Measurements from ENCODE around the gene PML.

GRCh38 chr15:74032606-74033561, 38.4 kb downstream of the PML start:
- TF ChIP-seq DPF2 (IDR thresholded peaks at IDR 0.05) (no peak), MTF1 (CRISPR knock-in tag; IDR thresholded peaks at IDR 0.05; ENCODE audit: borderline replicate concordance) (no peak), LEF1 (IDR thresholded peaks at IDR 0.05) (no peak), SREBF1 (IDR thresholded peaks at IDR 0.05; ENCODE audit: borderline replicate concordance, low read depth, low read length) (no peak), PTTG1 (tag; IDR thresholded peaks at IDR 0.05; ENCODE audit: low read depth) (no peak)

All from K562 (cell line).